Measurements from ENCODE around the gene ANXA1. TPM values are rescaled to one million over a fixed set of nuclear protein-coding genes. Genes with fewer than 3 reads are reported as not detected.

Gene ANXA1
- total and polyA plus RNA-seq, 2 of the 13 experiments (the other 11 are each of a cell fraction or from before 2014, with no cell fraction given): 0.15 to 0.20 TPM

DNA sequence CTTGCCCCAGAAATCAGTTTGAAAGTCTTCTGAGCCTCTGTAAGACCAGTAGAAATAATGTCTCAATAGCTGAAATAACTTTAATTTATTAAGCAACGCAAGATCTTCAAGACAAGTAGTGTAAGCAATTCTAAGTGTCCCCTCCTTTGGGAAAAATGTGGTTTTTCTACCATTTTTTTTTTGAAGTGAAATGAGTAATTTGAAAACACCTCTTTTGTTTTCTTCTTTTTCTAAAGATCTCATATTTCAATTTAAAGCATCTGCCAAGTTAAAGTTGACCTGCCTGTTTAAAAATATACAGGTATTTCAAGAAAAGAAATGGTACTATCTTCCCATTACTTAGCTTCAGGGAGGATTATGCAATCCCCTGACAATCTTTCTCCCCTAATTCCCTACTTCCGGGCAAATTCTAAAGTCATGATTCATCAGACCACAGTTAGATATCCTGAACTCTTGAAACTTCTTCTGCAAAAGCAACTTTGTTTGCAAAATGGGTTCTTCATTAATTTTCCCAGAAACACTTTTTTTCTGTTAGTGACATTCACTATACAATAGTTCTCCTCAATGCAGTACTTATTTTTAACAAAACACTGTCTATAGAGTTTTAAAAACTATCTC lies 7.8 kb upstream of the ANXA1 start:
- Histone ChIP-seq H3K27ac (ENCODE audit: extremely low read length, insufficient read depth, low read length) (no peak overlapping the region), H3K4me3 (replicated peaks in 1 of 3; ENCODE audit: insufficient read depth in 1 of 3, low read depth in 2 of 3, low read length in 3 of 3) (no peak overlapping the region), H2AFZ (ENCODE audit: low read length) (no peak overlapping the region), H3K79me2 (ENCODE audit: insufficient read depth, low read length) (no peaks in the 10 kb centered on the region), H3K4me1 (ENCODE audit: insufficient read depth, low read length) (no peaks in the 10 kb centered on the region), H3K27me3 (ENCODE audit: control insufficient read depth in 1 of 2, insufficient read depth in 2 of 2, low read length in 2 of 2) (no peaks in the 10 kb centered on the region; a peak in 1 of 5 replicates), H3K4me2 (ENCODE audit: low read depth, low read length) (no peak overlapping the region), H3K9me3 (ENCODE audit: low read length) (no peaks in the 10 kb centered on the region), H4K20me1 (ENCODE audit: insufficient read depth, low read length) (no peaks in the 10 kb centered on the region), H3K9ac (ENCODE audit: insufficient read depth, low read depth, low read length) (no peak overlapping the region), H3K36me3 (replicated peaks in 1 of 2; ENCODE audit: control insufficient read depth in 1 of 2, insufficient read depth in 2 of 2, low read length in 2 of 2) (no peaks in the 10 kb centered on the region)
- 2% methylated on average over 2 of the region's 2 CpGs for WGBS (ENCODE audit: low lambda C conversion rate)
- TF ChIP-seq CEBPB (IDR thresholded peaks at IDR 0.05; ENCODE audit: borderline replicate concordance, low read depth, low read length) (peak; percentile 64; the same call in 1 of the 2 replicates), GABPA (IDR thresholded peaks at IDR 0.05; ENCODE audit: low read depth, low read length) (no peak), GABPA (CRISPR knock-in tag; IDR thresholded peaks at IDR 0.05; ENCODE audit: low read depth) (peak; percentile 51; the same call in 1 of the 2 replicates), ZNF776 (CRISPR knock-in tag; IDR thresholded peaks at IDR 0.05) (no peak)
- TF ChIP-seq, protein P1, sequence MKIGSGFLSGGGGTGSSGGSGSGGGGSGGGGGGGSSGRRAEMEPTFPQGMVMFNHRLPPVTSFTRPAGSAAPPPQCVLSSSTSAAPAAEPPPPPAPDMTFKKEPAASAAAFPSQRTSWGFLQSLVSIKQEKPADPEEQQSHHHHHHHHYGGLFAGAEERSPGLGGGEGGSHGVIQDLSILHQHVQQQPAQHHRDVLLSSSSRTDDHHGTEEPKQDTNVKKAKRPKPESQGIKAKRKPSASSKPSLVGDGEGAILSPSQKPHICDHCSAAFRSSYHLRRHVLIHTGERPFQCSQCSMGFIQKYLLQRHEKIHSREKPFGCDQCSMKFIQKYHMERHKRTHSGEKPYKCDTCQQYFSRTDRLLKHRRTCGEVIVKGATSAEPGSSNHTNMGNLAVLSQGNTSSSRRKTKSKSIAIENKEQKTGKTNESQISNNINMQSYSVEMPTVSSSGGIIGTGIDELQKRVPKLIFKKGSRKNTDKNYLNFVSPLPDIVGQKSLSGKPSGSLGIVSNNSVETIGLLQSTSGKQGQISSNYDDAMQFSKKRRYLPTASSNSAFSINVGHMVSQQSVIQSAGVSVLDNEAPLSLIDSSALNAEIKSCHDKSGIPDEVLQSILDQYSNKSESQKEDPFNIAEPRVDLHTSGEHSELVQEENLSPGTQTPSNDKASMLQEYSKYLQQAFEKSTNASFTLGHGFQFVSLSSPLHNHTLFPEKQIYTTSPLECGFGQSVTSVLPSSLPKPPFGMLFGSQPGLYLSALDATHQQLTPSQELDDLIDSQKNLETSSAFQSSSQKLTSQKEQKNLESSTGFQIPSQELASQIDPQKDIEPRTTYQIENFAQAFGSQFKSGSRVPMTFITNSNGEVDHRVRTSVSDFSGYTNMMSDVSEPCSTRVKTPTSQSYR (CRISPR knock-in tag; IDR thresholded peaks at IDR 0.05; ENCODE audit: borderline replicate concordance): no peak
- intact Hi-C loops (cut with micrococcal nuclease; ENCODE audit: unreplicated experiment) (no loop called here), in situ Hi-C loops (cut with HindIII; ENCODE audit: extremely low pct_ligation_motif_present, low pct_unique_long_range_greater_than_20kb) (no loop called here)
- ATAC-seq: no peak
- no peak for DNase-seq (ENCODE audit: low spot score)
- POLR2A ChIA-PET: no interaction called here
- BruUV-seq (replicated peaks): no TSS peak
- CTCF ChIA-PET (ENCODE audit: low intra/inter-chr PET ratio, low total read pairs): no interaction called here
- no peak for FAIRE-seq
